ENCODE measurements around the gene TMEM178A.

Gene TMEM178A

GRCh38 chr2:39646267-39646666, 19.4 kb upstream of the TMEM178A start:
- TF ChIP-seq, protein P1, sequence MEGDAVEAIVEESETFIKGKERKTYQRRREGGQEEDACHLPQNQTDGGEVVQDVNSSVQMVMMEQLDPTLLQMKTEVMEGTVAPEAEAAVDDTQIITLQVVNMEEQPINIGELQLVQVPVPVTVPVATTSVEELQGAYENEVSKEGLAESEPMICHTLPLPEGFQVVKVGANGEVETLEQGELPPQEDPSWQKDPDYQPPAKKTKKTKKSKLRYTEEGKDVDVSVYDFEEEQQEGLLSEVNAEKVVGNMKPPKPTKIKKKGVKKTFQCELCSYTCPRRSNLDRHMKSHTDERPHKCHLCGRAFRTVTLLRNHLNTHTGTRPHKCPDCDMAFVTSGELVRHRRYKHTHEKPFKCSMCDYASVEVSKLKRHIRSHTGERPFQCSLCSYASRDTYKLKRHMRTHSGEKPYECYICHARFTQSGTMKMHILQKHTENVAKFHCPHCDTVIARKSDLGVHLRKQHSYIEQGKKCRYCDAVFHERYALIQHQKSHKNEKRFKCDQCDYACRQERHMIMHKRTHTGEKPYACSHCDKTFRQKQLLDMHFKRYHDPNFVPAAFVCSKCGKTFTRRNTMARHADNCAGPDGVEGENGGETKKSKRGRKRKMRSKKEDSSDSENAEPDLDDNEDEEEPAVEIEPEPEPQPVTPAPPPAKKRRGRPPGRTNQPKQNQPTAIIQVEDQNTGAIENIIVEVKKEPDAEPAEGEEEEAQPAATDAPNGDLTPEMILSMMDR (conservative IDR thresholded peaks at IDR 0.05; ENCODE audit: low read depth, low read length): no peak
- no peaks in the 10 kb centered on the region for H3K4me1 ChIP-seq (ENCODE audit: low read depth, poor library complexity, severe bottlenecking)
- no peaks in the 10 kb centered on the region for H3K79me2 ChIP-seq (ENCODE audit: insufficient read depth, low read depth)
- H2AFZ ChIP-seq (ENCODE audit: low read depth): no peak overlapping the region
- no peaks in the 10 kb centered on the region for H4K20me1 ChIP-seq (ENCODE audit: insufficient read depth)
- no peak overlapping the region for H3K4me3 ChIP-seq (IDR thresholded peaks at IDR 0.05; ENCODE audit: insufficient read depth, low read depth, low read length)
- H3K9ac ChIP-seq: no peak overlapping the region
- no peaks in the 10 kb centered on the region for H3K27me3 ChIP-seq (ENCODE audit: insufficient read depth, low read depth)
- no peak overlapping the region for H3K4me2 ChIP-seq
- no peaks in the 10 kb centered on the region for H3K36me3 ChIP-seq (ENCODE audit: insufficient read depth)
- no peak overlapping the region for H3K27ac ChIP-seq

GRCh38 chr2:39647104-39647765, 18.5 kb upstream of the TMEM178A start:
- H3K4me3 ChIP-seq (IDR thresholded peaks at IDR 0.05; ENCODE audit: insufficient read depth, low read depth, low read length): no peak overlapping the region
- no peak overlapping the region for H3K9ac ChIP-seq
- H3K4me2 ChIP-seq: no peak overlapping the region
- no peaks in the 10 kb centered on the region for H4K20me1 ChIP-seq (ENCODE audit: insufficient read depth)
- no peak overlapping the region for H3K27ac ChIP-seq
- H3K27me3 ChIP-seq (ENCODE audit: insufficient read depth, low read depth): no peaks in the 10 kb centered on the region
- TF ChIP-seq, protein P1 (conservative IDR thresholded peaks at IDR 0.05; ENCODE audit: low read depth, low read length): no peak
- no peak overlapping the region for H2AFZ ChIP-seq (ENCODE audit: low read depth)
- H3K4me1 ChIP-seq (ENCODE audit: low read depth, poor library complexity, severe bottlenecking): no peaks in the 10 kb centered on the region
- no peaks in the 10 kb centered on the region for H3K36me3 ChIP-seq (ENCODE audit: insufficient read depth)
- H3K79me2 ChIP-seq (ENCODE audit: insufficient read depth, low read depth): no peaks in the 10 kb centered on the region

DNA sequence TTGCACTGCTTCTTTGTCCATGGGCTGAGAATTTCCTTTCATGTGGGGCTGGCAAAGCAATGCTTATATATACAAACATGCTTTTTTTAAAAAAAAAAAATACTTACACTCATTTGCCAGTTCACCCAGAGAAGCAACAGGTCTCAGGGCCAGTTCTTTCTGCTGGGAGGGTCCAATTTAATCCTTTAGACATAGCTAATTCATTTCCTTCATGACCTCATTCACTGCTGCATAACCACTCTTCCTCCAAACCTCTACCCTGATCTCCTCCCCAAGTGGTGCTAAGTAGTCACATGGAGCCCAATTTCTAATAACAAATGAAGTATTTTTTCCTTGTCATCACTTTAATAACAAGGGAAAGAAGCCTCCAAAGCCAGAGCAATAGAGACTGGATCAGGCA, 17.1 kb upstream of the TMEM178A start:
- no peaks in the 10 kb centered on the region for H3K27me3 ChIP-seq (ENCODE audit: insufficient read depth, low read depth)
- TF ChIP-seq, protein P1 (conservative IDR thresholded peaks at IDR 0.05; ENCODE audit: low read depth, low read length): no peak
- H3K4me3 ChIP-seq (IDR thresholded peaks at IDR 0.05; ENCODE audit: insufficient read depth, low read depth, low read length): no peak overlapping the region
- no peak overlapping the region for H3K27ac ChIP-seq
- no peaks in the 10 kb centered on the region for H3K4me1 ChIP-seq (ENCODE audit: low read depth, poor library complexity, severe bottlenecking)
- no peaks in the 10 kb centered on the region for H3K36me3 ChIP-seq (ENCODE audit: insufficient read depth)
- H3K9ac ChIP-seq: no peak overlapping the region
- H2AFZ ChIP-seq (ENCODE audit: low read depth): no peak overlapping the region
- H3K79me2 ChIP-seq (ENCODE audit: insufficient read depth, low read depth): no peaks in the 10 kb centered on the region
- H4K20me1 ChIP-seq (ENCODE audit: insufficient read depth): no peaks in the 10 kb centered on the region
- H3K4me2 ChIP-seq: no peak overlapping the region

GRCh38 chr2:39649511-39649910, 16.2 kb upstream of the TMEM178A start:
- no peaks in the 10 kb centered on the region for H4K20me1 ChIP-seq (ENCODE audit: insufficient read depth)
- H3K4me3 ChIP-seq (IDR thresholded peaks at IDR 0.05; ENCODE audit: insufficient read depth, low read depth, low read length): no peak overlapping the region
- no peaks in the 10 kb centered on the region for H3K4me1 ChIP-seq (ENCODE audit: low read depth, poor library complexity, severe bottlenecking)
- TF ChIP-seq, protein P1 (conservative IDR thresholded peaks at IDR 0.05; ENCODE audit: low read depth, low read length): no peak
- no peak overlapping the region for H3K27ac ChIP-seq
- H3K79me2 ChIP-seq (ENCODE audit: insufficient read depth, low read depth): no peaks in the 10 kb centered on the region
- no peaks in the 10 kb centered on the region for H3K36me3 ChIP-seq (ENCODE audit: insufficient read depth)
- H3K4me2 ChIP-seq: no peak overlapping the region
- no peak overlapping the region for H2AFZ ChIP-seq (ENCODE audit: low read depth)
- H3K27me3 ChIP-seq (ENCODE audit: insufficient read depth, low read depth): no peaks in the 10 kb centered on the region
- no peak overlapping the region for H3K9ac ChIP-seq
